ENCODE data around the gene SLITRK1.

The SLITRK1 gene

GRCh38 chr13:83865161-83866137 is 16.8 kb downstream of the SLITRK1 start:
- no peak for DNase-seq (ENCODE audit: low read depth in 2 of 3, low spot score in 2 of 3)

GRCh38 chr13:83853771-83854170 is 28.5 kb downstream of the SLITRK1 start:
- DNase-seq (ENCODE audit: low read depth in 2 of 3, low spot score in 2 of 3) = no peak

GRCh38 chr13:83845106-83845505 is 37.2 kb downstream of the SLITRK1 start:
- no peak for DNase-seq (ENCODE audit: low read depth in 2 of 3, low spot score in 2 of 3)

DNA sequence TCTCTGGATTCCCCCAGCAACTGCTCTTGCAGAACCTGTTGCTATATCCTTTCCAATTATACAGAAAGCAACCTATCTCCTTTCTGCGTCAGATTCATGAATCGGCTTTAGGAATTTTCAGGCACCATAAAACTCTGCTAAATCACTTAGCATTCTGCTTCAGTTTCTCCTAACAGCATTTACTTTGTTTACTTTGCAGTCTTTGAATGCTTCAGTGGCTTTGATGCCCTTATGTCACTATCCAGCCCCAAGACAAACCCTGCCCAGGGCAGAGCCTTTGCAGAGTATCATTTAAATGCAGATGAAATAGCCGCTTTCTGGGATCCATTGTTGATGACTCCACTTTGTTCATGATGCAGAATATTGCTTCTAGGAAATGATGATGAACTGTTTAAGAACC is 43.1 kb downstream of the SLITRK1 start:
- DNase-seq (ENCODE audit: low read depth in 2 of 3, low spot score in 2 of 3) = no peak

- DNase-seq (ENCODE audit: low read depth in 2 of 3, low spot score in 2 of 3) = no peak
Observed at GRCh38 chr13:83831796-83832195, 50.5 kb downstream of the SLITRK1 start.

- no peak for DNase-seq (ENCODE audit: low read depth in 2 of 3, low spot score in 2 of 3)
Observed at GRCh38 chr13:83829810-83830209, 52.5 kb downstream of the SLITRK1 start.

- no peak for DNase-seq (ENCODE audit: low read depth in 2 of 3, low spot score in 2 of 3)
Observed at GRCh38 chr13:83827338-83827737, 54.9 kb downstream of the SLITRK1 start.

Measured in activated CD8-positive, alpha-beta memory T cell treated with anti-CD3 and anti-CD28 coated beads for 48 hours (primary cell).